Tibial nerve (tissue), 4 donors: ENCODE measurements around the gene INPP5B. TPM values are rescaled to one million over a fixed set of nuclear protein-coding genes. Genes with fewer than 3 reads are reported as not detected.

Experiments
- DNase-seq, 2 donors: peaks; one replicate each; pipeline ENCODE4 v3.0.0-alpha.2; 2019; ENCODE audit warnings: low spot score in 2 of 2
- H3K27ac ChIP-seq, 4 donors: fragments of 200-600 bp; sonication (generic) in 3 of 4; one replicate each; pipeline ENCODE4 v1.5.1; 2017 to 2019; ENCODE audit warnings: mild to moderate bottlenecking in 1 of 4
- H3K27me3 ChIP-seq, 2 donors: fragments of 200-600 bp; sonication (generic) in 1 of 2; one replicate each; pipeline versions ENCODE4 v1.5.1 to v1.6.0; 2017 to 2019
- H3K36me3 ChIP-seq, 3 donors: fragments of 200-600 bp; sonication (generic); one replicate each; pipeline ENCODE4 v1.5.1; 2018 to 2019
- H3K4me1 ChIP-seq, 4 donors: fragments of 200-600 bp; sonication (generic) in 3 of 4; one replicate each; pipeline ENCODE4 v1.5.1; 2017 to 2019
- H3K4me3 ChIP-seq, 4 donors: fragments of 200-600 bp; sonication (generic) in 3 of 4; one replicate each; pipeline ENCODE4 v1.5.1; 2017 to 2019; ENCODE audit warnings: mild to moderate bottlenecking in 1 of 4, moderate library complexity in 1 of 4
- H3K9me3 ChIP-seq, 4 donors: fragments of 200-600 bp; sonication (generic) in 3 of 4; one replicate each; pipeline ENCODE4 v1.5.1; 2017 to 2019
- CTCF ChIP-seq, 5 experiments: fragments of 200-600 bp in 3 of 5; fragments of 450-650 bp in 2 of 5; sonication (generic) in 3 of 5; IDR thresholded peaks; one replicate each; pipeline ENCODE4 v1.5.1; 2016 to 2019; ENCODE audit warnings: antibody characterized with exemption in 5 of 5, mild to moderate bottlenecking in 3 of 5, moderate library complexity in 2 of 5
- EP300 ChIP-seq, 2 donors: sonication (generic); formaldehyde crosslinking; IDR thresholded peaks; one replicate each; pipeline ENCODE4 v1.6.1; 2017; ENCODE audit warnings: antibody characterized with exemption in 2 of 2, mild to moderate bottlenecking in 1 of 2
- POLR2A ChIP-seq, 2 donors: fragments of 450-650 bp; IDR thresholded peaks; one replicate each; pipeline ENCODE4 v1.6.1; 2017; ENCODE audit warnings: antibody characterized with exemption in 2 of 2, mild to moderate bottlenecking in 2 of 2, moderate library complexity in 2 of 2
- WGBS, 2 donors: methylation state at CpG; one replicate each; pipeline ENCODE4 v1.1.5; 2018; 5-methylcytosine and 5-hydroxymethylcytosine counted together
- total RNA-seq, 4 donors: library from RNA; depleted of rRNA; stranded (reverse); fragments of >200 nt; gene quantifications; one replicate each; pipeline ENCODE4 v1.1.0, GENCODE V29; 2016

INPP5B gene
- total RNA-seq, 4 donors from 2014 or later: 39.1 to 52.5 (median 49.0) TPM

- no peak overlapping the region for H3K27ac ChIP-seq
- TF ChIP-seq POLR2A (IDR thresholded peaks at IDR 0.05) (no peak), CTCF (IDR thresholded peaks at IDR 0.05) (no peak), EP300 (IDR thresholded peaks at IDR 0.05) (no peak)
- H3K27me3 ChIP-seq: no peaks in the 10 kb centered on the region
- peaks cover 0 to 35% (median 17%) of the 10 kb centered on the region in 4 donors for H3K4me1 ChIP-seq
- 90 to 95% methylated on average over 4 of the region's 4 CpGs for WGBS, 2 donors
- DNase-seq: no peak
- peaks cover 0 to 66% (median 4%) of the 10 kb centered on the region in 3 donors for H3K36me3 ChIP-seq
- H3K9me3 ChIP-seq: no peaks in the 10 kb centered on the region
- no peak overlapping the region for H3K4me3 ChIP-seq
Observed at GRCh38 chr1:37861151-37861550, 85.7 kb downstream of the INPP5B start.

GRCh38 chr1:37860346-37860666, 86.5 kb downstream of the INPP5B start:
- Histone ChIP-seq H3K4me3 (peak overlapping the region; percentile 75 to 100 (median 90)), H3K9me3 (no peaks in the 10 kb centered on the region), H3K4me1 (peaks cover 0 to 44% (median 17%) of the 10 kb centered on the region in 4 donors), H3K27me3 (no peaks in the 10 kb centered on the region), H3K27ac (peak overlapping the region; percentile 82 to 98 (median 92)), H3K36me3 (peaks cover 0 to 63% (median 4%) of the 10 kb centered on the region in 3 donors)
- 21 to 24% methylated on average over 5 of the region's 5 CpGs for WGBS, 2 donors
- TF ChIP-seq POLR2A (IDR thresholded peaks at IDR 0.05) (no peak), CTCF (IDR thresholded peaks at IDR 0.05) (no peak), EP300 (IDR thresholded peaks at IDR 0.05) (no peak)
- no peak for DNase-seq

- peak within 1 kb of the TSS; percentile 75 to 100 (median 90) for H3K4me3 ChIP-seq
- H3K9me3 ChIP-seq: no peaks in the 10 kb centered on the region
- peak within 1 kb of the TSS; percentile 82 to 98 (median 92) for H3K27ac ChIP-seq
- DNase-seq: peak; percentile 93 to 95
- peaks cover 0 to 50% (median 18%) of the 10 kb centered on the region in 4 donors for H3K4me1 ChIP-seq
- peak; percentile 34 to 75 for TF ChIP-seq POLR2A (IDR thresholded peaks at IDR 0.05)
- peak; percentile 77 to 89 for TF ChIP-seq EP300 (IDR thresholded peaks at IDR 0.05)
- peak; percentile 90 to 92 (median 91) for TF ChIP-seq CTCF (IDR thresholded peaks at IDR 0.05)
- no peaks in the 10 kb centered on the region for H3K27me3 ChIP-seq
- 0% methylated on average over 49 to 51 of the region's 61 CpGs for WGBS, 2 donors
- H3K36me3 ChIP-seq: peaks cover 0 to 63% (median 4%) of the 10 kb centered on the region in 3 donors
Observed at GRCh38 chr1:37859507-37860345, 87.1 kb downstream of the INPP5B start, which contains the start of gene MTF1. Gene MTF1, minus strand, starts transcription at chr1:37859592. Its CDS starts 1,934 bp downstream, at chr1:37857658.

- peak overlapping the region; percentile 75 to 100 (median 90) for H3K4me3 ChIP-seq
- H3K4me1 ChIP-seq: peaks cover 0 to 57% (median 20%) of the 10 kb centered on the region in 4 donors
- H3K36me3 ChIP-seq: peaks cover 0 to 63% (median 4%) of the 10 kb centered on the region in 3 donors
- peak overlapping the region; percentile 82 to 98 (median 92) for H3K27ac ChIP-seq
- H3K27me3 ChIP-seq: no peaks in the 10 kb centered on the region
- no peaks in the 10 kb centered on the region for H3K9me3 ChIP-seq
- TF ChIP-seq CTCF (IDR thresholded peaks at IDR 0.05) (no peak), POLR2A (IDR thresholded peaks at IDR 0.05) (no peak), EP300 (IDR thresholded peaks at IDR 0.05) (no peak)
- DNase-seq: no peak
- 2% methylated on average over 21 of the region's 21 CpGs for WGBS, 2 donors
Observed at GRCh38 chr1:37858931-37859506, 87.8 kb downstream of the INPP5B start.

- H3K27ac ChIP-seq: no peak overlapping the region
- no peak for TF ChIP-seq EP300 (IDR thresholded peaks at IDR 0.05)
- no peak for TF ChIP-seq CTCF (IDR thresholded peaks at IDR 0.05)
- no peak for TF ChIP-seq POLR2A (IDR thresholded peaks at IDR 0.05)
- peaks cover 0 to 41% (median 0%) of the 10 kb centered on the region in 3 donors for H3K36me3 ChIP-seq
- no peak for DNase-seq
- H3K9me3 ChIP-seq: no peaks in the 10 kb centered on the region
- peaks cover 0 to 92% (median 22%) of the 10 kb centered on the region in 4 donors for H3K4me1 ChIP-seq
- WGBS, 2 donors: 95% methylated on average over 6 of the region's 6 CpGs
- no peak overlapping the region for H3K4me3 ChIP-seq
- H3K27me3 ChIP-seq: no peaks in the 10 kb centered on the region
Observed at GRCh38 chr1:37854406-37854805, 92.4 kb downstream of the INPP5B start.
